CD14-positive monocyte (primary cell): ENCODE data around the gene CPED1. TPM values are rescaled to one million over a fixed set of nuclear protein-coding genes. Genes with fewer than 3 reads are reported as not detected.

Source experiments
- DNase-seq, 3 donors: peaks; one replicate each; pipeline ENCODE4 v3.0.0-alpha.2; 2011 to 2022
- H2AFZ ChIP-seq: 2 replicates; pipeline ENCODE4 v1.6.0; 2012; ENCODE audit warnings: mild to moderate bottlenecking, low read depth, low read length, inconsistent platforms; ENCODE audit not compliant: insufficient read depth, poor library complexity, severe bottlenecking
- H3K27ac ChIP-seq, 2 donors: 1 replicate in 1 of 2; 2 replicates in 1 of 2; pipeline ENCODE4 v1.5.1; 2012 to 2013; ENCODE audit warnings: low read length in 2 of 2, control low read depth in 1 of 2, inconsistent platforms in 1 of 2, low read depth in 1 of 2, mild to moderate bottlenecking in 1 of 2
- H3K27me3 ChIP-seq, 2 donors: one replicate each; pipeline versions ENCODE4 v1.6.0 to v1.6.1; 2011 to 2013; ENCODE audit warnings: low read length in 2 of 2; ENCODE audit not compliant: control insufficient read depth in 2 of 2, insufficient read depth in 2 of 2
- H3K36me3 ChIP-seq, 2 donors: replicated peaks in 1 of 2; 1 replicate in 1 of 2; 2 replicates in 1 of 2; pipeline versions ENCODE4 v1.5.1 to v1.6.1; 2012 to 2013; ENCODE audit warnings: low read length in 2 of 2, control low read depth in 1 of 2, inconsistent platforms in 1 of 2, mild to moderate bottlenecking in 1 of 2; ENCODE audit not compliant: insufficient read depth in 2 of 2, control insufficient read depth in 1 of 2
- H3K4me1 ChIP-seq, 2 donors: 1 replicate in 1 of 2; 2 replicates in 1 of 2; pipeline versions ENCODE4 v1.5.1 to v1.6.1; 2012 to 2013; ENCODE audit warnings: low read length in 2 of 2, control low read depth in 1 of 2, inconsistent platforms in 1 of 2, mild to moderate bottlenecking in 1 of 2, moderate library complexity in 1 of 2; ENCODE audit not compliant: insufficient read depth in 2 of 2, control insufficient read depth in 1 of 2
- H3K4me2 ChIP-seq: replicated peaks from 2 replicates; pipeline ENCODE3; 2012; ENCODE audit warnings: low read length, moderate library complexity, mild to moderate bottlenecking; ENCODE audit not compliant: poor library complexity, severe bottlenecking; ENCODE audit errors: extremely low read depth
- H3K4me3 ChIP-seq, 3 experiments: fragments of 200-600 bp in 1 of 3; sonication (generic) in 1 of 3; replicated peaks in 1 of 3; 1 replicate in 2 of 3; 2 replicates in 1 of 3; pipeline ENCODE4 v1.5.1; 2011 to 2013; ENCODE audit warnings: low read length in 3 of 3, mild to moderate bottlenecking in 3 of 3, control low read depth in 2 of 3, low read depth in 2 of 3, inconsistent platforms in 1 of 3, moderate library complexity in 1 of 3
- H3K79me2 ChIP-seq: 2 replicates; pipeline ENCODE4 v1.6.0; 2012; ENCODE audit warnings: mild to moderate bottlenecking, control low read depth, inconsistent platforms, low read length, moderate library complexity; ENCODE audit not compliant: insufficient read depth
- H3K9ac ChIP-seq: 2 replicates; pipeline ENCODE4 v1.6.0; 2017; ENCODE audit warnings: low read length, mild to moderate bottlenecking; ENCODE audit not compliant: insufficient read depth, poor library complexity, severe bottlenecking
- H3K9me3 ChIP-seq, 2 donors: replicated peaks in 1 of 2; 1 replicate in 1 of 2; 2 replicates in 1 of 2; pipeline versions ENCODE4 v1.5.1 to v1.6.1; 2012 to 2013; ENCODE audit warnings: low read length in 2 of 2, control low read depth in 1 of 2; ENCODE audit not compliant: control insufficient read depth in 1 of 2, insufficient read depth in 1 of 2
- H4K20me1 ChIP-seq: 2 replicates; pipeline ENCODE4 v1.6.0; 2012; ENCODE audit warnings: mild to moderate bottlenecking, low read length, control low read depth, moderate library complexity; ENCODE audit not compliant: insufficient read depth
- H3K27ac Mint-ChIP-seq, 7 donors: one replicate each; pipeline ENCODE4 v1.8.0; 2020; ENCODE audit warnings: mild to moderate bottlenecking in 7 of 7, mixed read lengths in 7 of 7, moderate library complexity in 6 of 7, inconsistent platforms in 2 of 7
- H3K27me3 Mint-ChIP-seq, 3 donors: one replicate each; pipeline ENCODE4 v1.8.0; 2021 to 2022; ENCODE audit warnings: low read depth in 3 of 3, mild to moderate bottlenecking in 3 of 3, mixed read lengths in 3 of 3, moderate library complexity in 3 of 3, inconsistent platforms in 1 of 3
- H3K36me3 Mint-ChIP-seq, 2 donors: one replicate each; pipeline ENCODE4 v1.8.0; 2020; ENCODE audit warnings: mixed read lengths in 2 of 2, inconsistent platforms in 1 of 2, mild to moderate bottlenecking in 1 of 2
- H3K4me1 Mint-ChIP-seq: one replicate; pipeline ENCODE4 v1.8.0; 2020; ENCODE audit warnings: mild to moderate bottlenecking, mixed read lengths
- H3K4me3 Mint-ChIP-seq, 2 donors: one replicate each; pipeline ENCODE4 v1.8.0; 2020; ENCODE audit warnings: mild to moderate bottlenecking in 2 of 2, mixed read lengths in 2 of 2, moderate library complexity in 1 of 2
- H3K9me3 Mint-ChIP-seq, 7 donors: one replicate each; pipeline ENCODE4 v1.8.0; 2020 to 2022; ENCODE audit warnings: mixed read lengths in 7 of 7, mild to moderate bottlenecking in 6 of 7, moderate library complexity in 6 of 7, inconsistent platforms in 2 of 7
- CTCF ChIP-seq: fragments of 200-600 bp; IDR thresholded peaks from one replicate; pipeline ENCODE4 v1.8.0; 2022; ENCODE audit warnings: antibody characterized with exemption, mild to moderate bottlenecking
- WGBS: methylation state at CpG from one replicate; pipeline ENCODE4 v1.1.5; 2013; ENCODE audit warnings: missing lambda C conversion rate; ENCODE audit not compliant: insufficient coverage; 5-methylcytosine and 5-hydroxymethylcytosine counted together
- intact Hi-C, 2 donors: fragments of 100-400 bp; cut with micrococcal nuclease; formaldehyde crosslinking; loops; one replicate each; pipeline versions ENCODE4 v1.15.0 to v1.15.1; 2023
- polyA plus RNA-seq, 3 donors: library from polyadenylated mRNA; depleted of rRNA in 1 of 3; unstranded in 2 of 3; stranded (reverse) in 1 of 3; fragments of 300-500 nt in 2 of 3; fragments of >200 nt in 1 of 3; fragmentation: Illumina TruSeq in 2 of 3; gene quantifications; 1 replicate in 2 of 3; 2 replicates in 1 of 3; pipeline ENCODE4 v1.2.3, GENCODE V29; 2012 to 2021

CPED1 gene
- polyA plus RNA-seq, 3 donors: 9.8 to 30.0 (median 20.4) TPM

DNA sequence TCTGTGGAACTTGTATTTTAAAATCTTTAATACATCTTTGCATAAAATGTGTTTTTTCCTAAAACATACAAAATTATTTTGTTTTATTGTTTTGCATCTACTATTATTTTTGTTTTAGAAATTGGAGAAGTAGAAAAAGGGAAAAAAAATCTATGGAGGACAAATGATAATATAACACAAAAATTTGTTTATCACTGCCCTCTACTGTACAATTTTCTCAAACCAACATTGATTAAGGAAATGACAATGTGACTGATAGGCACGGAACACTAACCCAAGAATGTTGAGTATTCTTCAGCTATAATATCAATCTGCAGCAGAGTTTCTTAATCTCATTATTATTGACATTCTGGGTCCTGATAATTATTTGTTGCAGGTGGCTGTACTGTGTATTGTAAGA lies 47.4 kb upstream of the CPED1 start:
- Mint-ChIP-seq H3K4me3 (no peak overlapping the region), H3K36me3 (no peaks in the 10 kb centered on the region), H3K27ac (no peak overlapping the region), H3K27me3 (peaks cover 0 to 4% (median 1%) of the 10 kb centered on the region in 3 donors), H3K4me1 (peaks cover 6% of the 10 kb centered on the region), H3K9me3 (no peaks in the 10 kb centered on the region)
- no peak overlapping the region for H2AFZ ChIP-seq
- no peak for DNase-seq
- no peaks in the 10 kb centered on the region for H3K27me3 ChIP-seq
- H3K4me3 ChIP-seq: no peak overlapping the region
- H3K4me2 ChIP-seq: no peak overlapping the region
- H3K27ac ChIP-seq: no peak overlapping the region
- no peaks in the 10 kb centered on the region for H4K20me1 ChIP-seq
- no peaks in the 10 kb centered on the region for H3K9me3 ChIP-seq
- H3K79me2 ChIP-seq: no peaks in the 10 kb centered on the region
- TF ChIP-seq CTCF: peak; percentile 22
- no peaks in the 10 kb centered on the region for H3K36me3 ChIP-seq
- no peak overlapping the region for H3K9ac ChIP-seq
- H3K4me1 ChIP-seq: no peaks in the 10 kb centered on the region
- WGBS: no CpG with 5 or more reads among the region's 1 CpG
- intact Hi-C loops: no loop called here

DNA sequence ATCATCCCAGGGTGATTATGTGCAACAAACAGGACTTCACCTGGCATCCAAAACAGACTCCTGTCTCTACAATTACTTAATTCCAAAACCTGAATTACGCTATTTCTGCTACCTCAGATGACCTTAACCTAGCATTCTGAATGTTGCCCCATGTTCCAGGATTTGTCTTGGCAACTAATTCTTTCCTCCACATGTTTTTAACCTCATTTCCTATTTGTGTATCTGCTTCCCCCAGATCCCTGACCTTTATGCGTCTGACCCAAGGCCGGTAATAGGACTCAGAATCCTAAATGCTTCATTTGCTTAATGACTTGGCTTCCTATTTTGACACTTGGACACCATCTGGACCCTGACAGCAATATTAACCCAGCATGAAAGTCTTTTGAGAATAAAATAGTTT lies 46.7 kb upstream of the CPED1 start:
- no peak for DNase-seq
- TF ChIP-seq CTCF: no peak
- Mint-ChIP-seq H3K4me3 (no peak overlapping the region), H3K27me3 (peaks cover 0 to 5% (median 3%) of the 10 kb centered on the region in 3 donors), H3K36me3 (no peaks in the 10 kb centered on the region), H3K4me1 (peaks cover 6% of the 10 kb centered on the region), H3K27ac (no peak overlapping the region), H3K9me3 (no peaks in the 10 kb centered on the region)
- no peaks in the 10 kb centered on the region for H3K9me3 ChIP-seq
- H3K36me3 ChIP-seq: no peaks in the 10 kb centered on the region
- H4K20me1 ChIP-seq: no peaks in the 10 kb centered on the region
- intact Hi-C loops: no loop called here
- no peaks in the 10 kb centered on the region for H3K79me2 ChIP-seq
- WGBS: 45% methylated on average over 3 of the region's 3 CpGs
- no peak overlapping the region for H3K27ac ChIP-seq
- no peaks in the 10 kb centered on the region for H3K4me1 ChIP-seq
- no peak overlapping the region for H2AFZ ChIP-seq
- H3K27me3 ChIP-seq: no peaks in the 10 kb centered on the region
- no peak overlapping the region for H3K4me2 ChIP-seq
- no peak overlapping the region for H3K9ac ChIP-seq
- H3K4me3 ChIP-seq: no peak overlapping the region
